H1 (cell line): ENCODE data around the gene GLTP. TPM values are rescaled to one million over a fixed set of nuclear protein-coding genes. Genes with fewer than 3 reads are reported as not detected.

Source experiments
- CTCF ChIA-PET: fragments of 300-600 bp; sonication (Branson Sonifier 250); formaldehyde crosslinking; loops from one replicate; lab custom pipeline; 2021; ENCODE audit not compliant: partially characterized antibody; lab: Charles Lee
- POLR2A ChIA-PET: fragments of 300-600 bp; sonication (Branson Sonifier 250); formaldehyde crosslinking; loops from one replicate; lab custom pipeline; 2021; ENCODE audit warnings: inconsistent platforms; ENCODE audit not compliant: partially characterized antibody; lab: Charles Lee
- DNase-seq, 2 experiments: peaks; one replicate each; pipeline versions ENCODE4 v3.0.0 to v3.0.0-alpha.2; 2010 to 2022; ENCODE audit warnings: low spot score in 2 of 2, low read depth in 1 of 2, mixed read lengths in 1 of 2
- FAIRE-seq: peaks from 2 replicates; lab custom pipeline; 2011; peaks lifted over from hg19 to GRCh38; lab: Jason Lieb, UNC
- H2AFZ ChIP-seq: 2 replicates; pipeline ENCODE4 v1.8.1; 2012; ENCODE audit warnings: low read length, inconsistent platforms
- H2AK5ac ChIP-seq: 2 replicates; pipeline ENCODE4 v1.6.1; 2013; ENCODE audit warnings: low read depth, low read length
- H2BK120ac ChIP-seq: replicated peaks from 2 replicates; pipeline ENCODE3; 2013; ENCODE audit warnings: low read depth, low read length, inconsistent platforms
- H2BK12ac ChIP-seq: 2 replicates; pipeline ENCODE4 v1.6.1; 2013; ENCODE audit warnings: low read depth, low read length
- H2BK15ac ChIP-seq: 2 replicates; pipeline ENCODE4 v1.6.1; 2013; ENCODE audit warnings: low read length
- H2BK20ac ChIP-seq: 2 replicates; pipeline ENCODE4 v1.6.1; 2013; ENCODE audit warnings: low read length
- H2BK5ac ChIP-seq: 2 replicates; pipeline ENCODE4 v1.6.1; 2013; ENCODE audit warnings: low read depth, low read length
- H3K14ac ChIP-seq: 2 replicates; pipeline ENCODE4 v1.6.1; 2013; ENCODE audit warnings: inconsistent platforms; ENCODE audit not compliant: insufficient read length
- H3K18ac ChIP-seq: 2 replicates; pipeline ENCODE4 v1.6.1; 2013; ENCODE audit warnings: low read length; ENCODE audit errors: extremely low read depth
- H3K23ac ChIP-seq: 2 replicates; pipeline ENCODE4 v1.6.1; 2013; ENCODE audit warnings: inconsistent platforms; ENCODE audit not compliant: insufficient read length
- H3K23me2 ChIP-seq: 2 replicates; pipeline ENCODE4 v1.6.1; 2013; ENCODE audit warnings: low read depth, low read length
- H3K27ac ChIP-seq: 2 replicates; pipeline ENCODE4 v1.6.1; 2011; ENCODE audit warnings: low read depth, low read length, inconsistent platforms
- H3K27me3 ChIP-seq, 4 experiments: replicated peaks in 1 of 4; 1 replicate in 1 of 4; 2 replicates in 3 of 4; pipeline versions ENCODE4 v1.6.1 to v1.8.1; 2011 to 2013; ENCODE audit warnings: low read length in 3 of 4, mild to moderate bottlenecking in 3 of 4, inconsistent platforms in 2 of 4, mixed read lengths in 2 of 4, moderate library complexity in 1 of 4; ENCODE audit not compliant: control insufficient read depth in 3 of 4, insufficient read depth in 3 of 4; ENCODE audit errors: extremely low read depth in 1 of 4
- H3K36me3 ChIP-seq, 4 experiments: 2 replicates each; pipeline versions ENCODE4 v1.6.1 to v1.8.1; 2011 to 2013; ENCODE audit warnings: mild to moderate bottlenecking in 4 of 4, low read length in 3 of 4, moderate library complexity in 2 of 4, control low read depth in 1 of 4, inconsistent platforms in 1 of 4; ENCODE audit not compliant: insufficient read depth in 4 of 4, control insufficient read depth in 2 of 4
- H3K4ac ChIP-seq: replicated peaks from 2 replicates; pipeline ENCODE3; 2013; ENCODE audit warnings: low read length, low read depth, mixed read lengths, inconsistent platforms; ENCODE audit not compliant: insufficient read length
- H3K4me1 ChIP-seq, 4 experiments: replicated peaks in 1 of 4; 1 replicate in 1 of 4; 2 replicates in 3 of 4; pipeline versions ENCODE4 v1.6.1 to v1.8.1; 2011 to 2013; ENCODE audit warnings: low read length in 3 of 4, inconsistent platforms in 2 of 4, mixed read lengths in 1 of 4; ENCODE audit not compliant: insufficient read depth in 4 of 4, control insufficient read depth in 3 of 4
- H3K4me2 ChIP-seq, 2 experiments: 2 replicates each; pipeline versions ENCODE4 v1.6.1 to v1.8.1; 2011 to 2013; ENCODE audit warnings: low read depth in 2 of 2, low read length in 2 of 2, control low read depth in 1 of 2, inconsistent platforms in 1 of 2, mild to moderate bottlenecking in 1 of 2; ENCODE audit not compliant: insufficient read depth in 1 of 2
- H3K4me3 ChIP-seq, 4 experiments: fragments of 200-600, 300-600 bp in 1 of 4; sonication (generic), shearing (Covaris generic), sonication (Bioruptor Twin) in 1 of 4; 2 replicates each; pipeline versions ENCODE4 v1.5.1 to v1.8.1; 2011 to 2016; ENCODE audit warnings: low read length in 4 of 4, low read depth in 3 of 4, control low read depth in 2 of 4, inconsistent platforms in 2 of 4, mild to moderate bottlenecking in 2 of 4, mixed read lengths in 1 of 4, moderate library complexity in 1 of 4; ENCODE audit not compliant: insufficient read depth in 2 of 4; ENCODE audit errors: extremely low read depth in 1 of 4
- H3K56ac ChIP-seq: replicated peaks from 2 replicates; pipeline ENCODE3; 2013; ENCODE audit warnings: low read depth, mild to moderate bottlenecking, mixed read lengths, low read length, inconsistent platforms; ENCODE audit not compliant: insufficient read length
- H3K79me1 ChIP-seq: 2 replicates; pipeline ENCODE4 v1.6.1; 2013; ENCODE audit warnings: low read depth, low read length, control low read depth
- H3K79me2 ChIP-seq, 2 experiments: 2 replicates each; pipeline versions ENCODE4 v1.6.1 to v1.8.1; 2012 to 2013; ENCODE audit warnings: low read length in 2 of 2, mild to moderate bottlenecking in 2 of 2, inconsistent platforms in 1 of 2; ENCODE audit not compliant: insufficient read depth in 2 of 2, control insufficient read depth in 1 of 2
- H3K9ac ChIP-seq, 4 experiments: replicated peaks in 1 of 4; 1 replicate in 1 of 4; 2 replicates in 3 of 4; pipeline versions ENCODE4 v1.6.1 to v1.8.1; 2011 to 2013; ENCODE audit warnings: low read depth in 3 of 4, low read length in 3 of 4, control low read depth in 2 of 4, mild to moderate bottlenecking in 2 of 4, moderate library complexity in 2 of 4, inconsistent platforms in 1 of 4; ENCODE audit errors: extremely low read depth in 1 of 4
- H3K9me3 ChIP-seq, 2 experiments: 2 replicates each; pipeline versions ENCODE4 v1.6.1 to v1.8.1; 2012 to 2013; ENCODE audit warnings: mild to moderate bottlenecking in 2 of 2, moderate library complexity in 2 of 2, control low read depth in 1 of 2, inconsistent platforms in 1 of 2, low read depth in 1 of 2, low read length in 1 of 2, mixed read lengths in 1 of 2; ENCODE audit not compliant: insufficient read depth in 2 of 2
- H4K20me1 ChIP-seq, 2 experiments: replicated peaks in 1 of 2; 2 replicates each; pipeline versions ENCODE3 to v1.8.1; 2011 to 2013; ENCODE audit warnings: inconsistent platforms in 2 of 2, low read length in 2 of 2, mild to moderate bottlenecking in 1 of 2; ENCODE audit not compliant: insufficient read depth in 2 of 2, control insufficient read depth in 1 of 2
- H4K5ac ChIP-seq: 2 replicates; pipeline ENCODE4 v1.6.1; 2013; ENCODE audit warnings: low read length, low read depth, mixed read lengths, inconsistent platforms; ENCODE audit not compliant: insufficient read length
- H4K8ac ChIP-seq: 2 replicates; pipeline ENCODE4 v1.8.0; 2013; ENCODE audit warnings: mild to moderate bottlenecking, moderate library complexity, low read length, inconsistent platforms; ENCODE audit not compliant: insufficient read depth; ENCODE audit errors: extremely low read depth
- H4K91ac ChIP-seq: replicated peaks from 2 replicates; pipeline ENCODE3; 2013; ENCODE audit warnings: low read length, mixed read lengths, inconsistent platforms; ENCODE audit not compliant: insufficient read length
- ATF3 ChIP-seq: IDR thresholded peaks from 2 replicates; pipeline ENCODE4 v1.6.1; 2011; ENCODE audit warnings: low read depth, mild to moderate bottlenecking, low read length; ENCODE audit not compliant: insufficient read depth
- CHD1 ChIP-seq: IDR thresholded peaks from 2 replicates; pipeline ENCODE4 v1.6.1; 2012; ENCODE audit warnings: low read depth, low read length, improper control_type of control experiment
- FOSL1 ChIP-seq: IDR thresholded peaks from 2 replicates; pipeline ENCODE4 v1.6.1; 2011; ENCODE audit warnings: mild to moderate bottlenecking, low read depth, low read length, moderate library complexity; ENCODE audit not compliant: insufficient read depth
- MAX ChIP-seq: IDR thresholded peaks from 2 replicates; pipeline ENCODE4 v1.6.1; 2012; ENCODE audit warnings: inconsistent platforms
- POLR2A ChIP-seq, 2 experiments: IDR thresholded peaks; 1 replicate in 1 of 2; 2 replicates in 1 of 2; pipeline ENCODE4 v1.6.1; 2011; ENCODE audit warnings: low read depth in 2 of 2, low read length in 2 of 2, mild to moderate bottlenecking in 2 of 2; ENCODE audit errors: control extremely low read depth in 1 of 2
- POU5F1 ChIP-seq: IDR thresholded peaks from 2 replicates; pipeline ENCODE4 v1.6.1; 2011; ENCODE audit warnings: low read depth, mild to moderate bottlenecking, low read length, moderate library complexity
- SAP30 ChIP-seq: fragments of 300-600 bp; sonication (generic); IDR thresholded peaks from 2 replicates; pipeline ENCODE4 v1.7.1; 2012; ENCODE audit warnings: low read length, moderate library complexity, mild to moderate bottlenecking, inconsistent platforms; ENCODE audit not compliant: insufficient read depth, insufficient replicate concordance
- TAF1 ChIP-seq: IDR thresholded peaks from 2 replicates; pipeline ENCODE4 v1.6.1; 2011; ENCODE audit warnings: mild to moderate bottlenecking, low read depth, low read length
- WGBS, 2 experiments: shearing (Covaris generic) in 1 of 2; methylation state at CpG; one replicate each; pipeline versions ENCODE4 v1.1.6 to v1.1.7; 2013 to 2015; ENCODE audit warnings: low lambda C conversion rate in 2 of 2, mixed read lengths in 2 of 2, inconsistent platforms in 1 of 2, low coverage in 1 of 2, missing lambda C conversion rate in 1 of 2; ENCODE audit not compliant: insufficient replicate concordance in 2 of 2, insufficient coverage in 1 of 2, insufficient read length in 1 of 2; ENCODE audit errors: extremely low coverage in 1 of 2, missing lambda C conversion rate in 1 of 2; 5-methylcytosine and 5-hydroxymethylcytosine counted together
- polyA plus RNA-seq, 7 experiments: library from polyadenylated mRNA; depleted of rRNA in 3 of 7; stranded (reverse) in 5 of 7; unstranded in 2 of 7; fragments of >200 nt in 5 of 7; fragments of 200-250 nt in 2 of 7; gene quantifications; 1 replicate in 5 of 7; 2 replicates in 1 of 7; 4 replicates in 1 of 7; pipeline versions ENCODE4 v1.2.1 to v1.2.3, GENCODE V29; 2011 to 2013; ENCODE audit warnings: missing spikeins in 2 of 7, mixed read lengths in 2 of 7
- total RNA-seq: library from RNA; stranded (reverse); fragmentation: NEBNext Ultra II Directional; extraction: Animal tissue kit (Norgen Biotek cat#: 25700); gene quantifications from 2 replicates; pipeline ENCODE4 v1.2.1, GENCODE V29; 2021

The GLTP gene
- total and polyA plus RNA-seq, 2 of the 8 experiments (the other 6 are each of a cell fraction or from before 2014, with no cell fraction given): 9.8 to 26.1 TPM

GRCh38 chr12:109920261-109920780 lies 40.0 kb upstream of the GLTP start:
- H2BK5ac ChIP-seq: no peak overlapping the region
- H2BK12ac ChIP-seq: no peak overlapping the region
- no peak overlapping the region for H3K4me3 ChIP-seq
- no peak overlapping the region for H3K18ac ChIP-seq
- ChIA-PET POLR2A (interaction anchor here (0.6 to 1.1 kb wide), 2 partner anchors 10 to 67 kb away, joined by 3 to 4 read pairs; no protein-coding TSS in a partner anchor), CTCF (interaction anchor here (0.7 to 3.8 kb wide), 11 partner anchors 9 to 156 kb away, joined by 3 to 23 read pairs (median 5); partner anchors contain the start of gene TCHP)
- no peak overlapping the region for H3K9ac ChIP-seq
- no peak overlapping the region for H2AFZ ChIP-seq
- TF ChIP-seq TAF1: no peak
- no peak for TF ChIP-seq CHD1
- TF ChIP-seq MAX: no peak
- no peak for TF ChIP-seq FOSL1
- no peak for TF ChIP-seq POU5F1
- no peak for TF ChIP-seq ATF3
- no peak for TF ChIP-seq SAP30
- no peak for TF ChIP-seq POLR2A (IDR thresholded peaks at IDR 0.05; ENCODE audit: control extremely low read depth in 1 of 2, low read depth in 2 of 2, low read length in 2 of 2)
- no peak overlapping the region for H3K14ac ChIP-seq
- peaks cover 0 to 3% of the 10 kb centered on the region in 2 experiments; a peak in 1 of 4 replicates for H3K9me3 ChIP-seq
- 85% methylated on average over 11 of the region's 11 CpGs; no CpG with 5 or more reads in 1 of the 2 experiments for WGBS, 2 experiments
- no peak overlapping the region for H4K5ac ChIP-seq
- H4K8ac ChIP-seq: no peak overlapping the region
- H4K91ac ChIP-seq: no peak overlapping the region
- no peak overlapping the region for H3K27ac ChIP-seq
- no peak overlapping the region for H2BK120ac ChIP-seq
- no peaks in the 10 kb centered on the region for H3K79me1 ChIP-seq
- H3K27me3 ChIP-seq: no peaks in the 10 kb centered on the region
- DNase-seq (no peak), FAIRE-seq (no peak)
- no peak overlapping the region for H3K4ac ChIP-seq
- H2BK20ac ChIP-seq: no peak overlapping the region
- H2AK5ac ChIP-seq: no peak overlapping the region
- no peak overlapping the region for H2BK15ac ChIP-seq
- H4K20me1 ChIP-seq: no peaks in the 10 kb centered on the region
- peaks cover 0 to 3% (median 0%) of the 10 kb centered on the region in 4 experiments; a peak in 1 of 7 replicates for H3K4me1 ChIP-seq
- H3K79me2 ChIP-seq: no peaks in the 10 kb centered on the region
- H3K23me2 ChIP-seq: no peaks in the 10 kb centered on the region
- H3K56ac ChIP-seq: no peak overlapping the region
- no peak overlapping the region for H3K4me2 ChIP-seq
- H3K36me3 ChIP-seq: no peaks in the 10 kb centered on the region
- H3K23ac ChIP-seq: no peak overlapping the region
